ENCODE results near the gene PPARD.

GRCh38 chr6:35441205-35441604 lies 98.8 kb downstream of the PPARD start:
- TF ChIP-seq HDGF (IDR thresholded peaks at IDR 0.05; ENCODE audit: borderline replicate concordance), result no peak
- no peak for TF ChIP-seq FOXM1 (IDR thresholded peaks at IDR 0.05; ENCODE audit: borderline replicate concordance)
- no peak for TF ChIP-seq NFRKB (IDR thresholded peaks at IDR 0.05)
- no peak for TF ChIP-seq BHLHE40 (IDR thresholded peaks at IDR 0.05; ENCODE audit: borderline replicate concordance)
- no peak for TF ChIP-seq CTBP1 (IDR thresholded peaks at IDR 0.05; ENCODE audit: borderline replicate concordance)
- TF ChIP-seq SUZ12 (IDR thresholded peaks at IDR 0.05), result no peak
